MCF 10A (cell line): ENCODE measurements around the gene LAMB2. TPM values are rescaled to one million over a fixed set of nuclear protein-coding genes. Genes with fewer than 3 reads are reported as not detected.

Experiments used
- BruUV-seq: library from RNA; stranded (reverse); fragments of 400-500 nt; replicated peaks from 2 replicates; lab custom pipeline; 2021; lab: Mats Ljungman, UMichigan
- CTCF ChIA-PET: fragments of 300-600 bp; sonication (Branson Sonifier 250); formaldehyde crosslinking; extraction: SDS; loops from one replicate; lab custom pipeline; 2021; ENCODE audit warnings: antibody characterized with exemption, inconsistent platforms; lab: Yijun Ruan, JAX
- POLR2A ChIA-PET: fragments of 300-600, 350-650 bp; sonication (Branson Sonifier 250); formaldehyde crosslinking; extraction: SDS; loops from one replicate; lab custom pipeline; 2020; ENCODE audit warnings: antibody characterized with exemption, inconsistent platforms; lab: Yijun Ruan, JAX
- DNase-seq: peaks from one replicate; pipeline ENCODE4 v3.0.0-alpha.2; 2018; ENCODE audit not compliant: unreplicated experiment
- H3K27ac Mint-ChIP-seq: one replicate; pipeline ENCODE4 v1.8.0; 2022; ENCODE audit warnings: mild to moderate bottlenecking, low read depth, mixed read lengths; ENCODE audit not compliant: unreplicated experiment
- H3K27me3 Mint-ChIP-seq: one replicate; pipeline ENCODE4 v1.8.0; 2022; ENCODE audit warnings: mixed read lengths; ENCODE audit not compliant: insufficient read depth, unreplicated experiment
- H3K36me3 Mint-ChIP-seq: one replicate; pipeline ENCODE4 v1.8.0; 2022; ENCODE audit warnings: mild to moderate bottlenecking, moderate library complexity, mixed read lengths; ENCODE audit not compliant: insufficient read depth, unreplicated experiment
- H3K4me1 Mint-ChIP-seq: one replicate; pipeline ENCODE4 v1.8.0; 2022; ENCODE audit warnings: mixed read lengths; ENCODE audit not compliant: insufficient read depth, unreplicated experiment
- H3K4me3 Mint-ChIP-seq: one replicate; pipeline ENCODE4 v1.8.0; 2022; ENCODE audit warnings: mild to moderate bottlenecking, moderate library complexity, mixed read lengths; ENCODE audit not compliant: unreplicated experiment
- H3K9me3 Mint-ChIP-seq: one replicate; pipeline ENCODE4 v1.8.0; 2022; ENCODE audit warnings: mixed read lengths; ENCODE audit not compliant: unreplicated experiment
- intact Hi-C: fragments of 100-400 bp; cut with micrococcal nuclease; formaldehyde crosslinking; loops from 2 replicates; pipeline ENCODE4 v1.14.1; 2022
- total RNA-seq: library from RNA; stranded (reverse); gene quantifications from 2 replicates; pipeline ENCODE4 v1.2.3, GENCODE V29; 2022
- TF ChIP-seq, protein P1 (sequence below): fragments of 200-600 bp; IDR thresholded peaks from one replicate; pipeline ENCODE4 v1.8.0; 2022; ENCODE audit warnings: antibody characterized with exemption, mild to moderate bottlenecking; ENCODE audit not compliant: unreplicated experiment

The LAMB2 gene
- total RNA-seq, 1 experiment from 2014 or later, result 224 TPM

DNA sequence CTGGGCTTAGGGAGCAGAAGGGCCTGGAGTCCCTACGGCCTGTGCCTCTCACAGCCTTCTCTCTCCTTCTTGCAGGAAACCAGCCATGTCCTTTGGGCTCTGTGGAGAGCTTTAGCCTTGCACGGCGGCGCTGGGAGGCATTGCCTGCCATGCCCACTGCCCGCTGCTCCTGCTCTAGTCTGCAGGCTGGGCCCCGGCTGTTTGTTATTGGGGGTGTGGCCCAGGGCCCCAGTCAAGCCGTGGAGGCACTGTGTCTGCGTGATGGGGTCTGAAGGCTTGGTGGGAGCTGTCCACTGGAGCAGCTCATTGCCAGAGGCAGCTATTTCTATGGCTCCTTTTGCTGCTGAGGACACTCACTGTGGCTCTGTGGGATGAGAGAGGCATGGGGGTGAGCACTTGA lies 42.7 kb upstream of the LAMB2 start:
- Mint-ChIP-seq H3K27me3 (no peaks in the 10 kb centered on the region), H3K9me3 (no peaks in the 10 kb centered on the region), H3K4me1 (peaks cover 6% of the 10 kb centered on the region), H3K27ac (no peak overlapping the region), H3K36me3 (no peaks in the 10 kb centered on the region), H3K4me3 (no peak overlapping the region)
- BruUV-seq, result no TSS peak
- no peak for DNase-seq
- ChIA-PET CTCF (interaction anchor here (0.7 kb wide), 1 partner anchor 169 kb away, joined by 3 read pairs; the partner anchor contains the start of gene WDR6), POLR2A (interaction anchor here (1.2 kb wide), 1 partner anchor 82 kb away, joined by 3 read pairs; the partner anchor contains the start of gene QRICH1)
- TF ChIP-seq, protein P1, sequence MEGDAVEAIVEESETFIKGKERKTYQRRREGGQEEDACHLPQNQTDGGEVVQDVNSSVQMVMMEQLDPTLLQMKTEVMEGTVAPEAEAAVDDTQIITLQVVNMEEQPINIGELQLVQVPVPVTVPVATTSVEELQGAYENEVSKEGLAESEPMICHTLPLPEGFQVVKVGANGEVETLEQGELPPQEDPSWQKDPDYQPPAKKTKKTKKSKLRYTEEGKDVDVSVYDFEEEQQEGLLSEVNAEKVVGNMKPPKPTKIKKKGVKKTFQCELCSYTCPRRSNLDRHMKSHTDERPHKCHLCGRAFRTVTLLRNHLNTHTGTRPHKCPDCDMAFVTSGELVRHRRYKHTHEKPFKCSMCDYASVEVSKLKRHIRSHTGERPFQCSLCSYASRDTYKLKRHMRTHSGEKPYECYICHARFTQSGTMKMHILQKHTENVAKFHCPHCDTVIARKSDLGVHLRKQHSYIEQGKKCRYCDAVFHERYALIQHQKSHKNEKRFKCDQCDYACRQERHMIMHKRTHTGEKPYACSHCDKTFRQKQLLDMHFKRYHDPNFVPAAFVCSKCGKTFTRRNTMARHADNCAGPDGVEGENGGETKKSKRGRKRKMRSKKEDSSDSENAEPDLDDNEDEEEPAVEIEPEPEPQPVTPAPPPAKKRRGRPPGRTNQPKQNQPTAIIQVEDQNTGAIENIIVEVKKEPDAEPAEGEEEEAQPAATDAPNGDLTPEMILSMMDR, result no peak
- intact Hi-C loops, result no loop called here

DNA sequence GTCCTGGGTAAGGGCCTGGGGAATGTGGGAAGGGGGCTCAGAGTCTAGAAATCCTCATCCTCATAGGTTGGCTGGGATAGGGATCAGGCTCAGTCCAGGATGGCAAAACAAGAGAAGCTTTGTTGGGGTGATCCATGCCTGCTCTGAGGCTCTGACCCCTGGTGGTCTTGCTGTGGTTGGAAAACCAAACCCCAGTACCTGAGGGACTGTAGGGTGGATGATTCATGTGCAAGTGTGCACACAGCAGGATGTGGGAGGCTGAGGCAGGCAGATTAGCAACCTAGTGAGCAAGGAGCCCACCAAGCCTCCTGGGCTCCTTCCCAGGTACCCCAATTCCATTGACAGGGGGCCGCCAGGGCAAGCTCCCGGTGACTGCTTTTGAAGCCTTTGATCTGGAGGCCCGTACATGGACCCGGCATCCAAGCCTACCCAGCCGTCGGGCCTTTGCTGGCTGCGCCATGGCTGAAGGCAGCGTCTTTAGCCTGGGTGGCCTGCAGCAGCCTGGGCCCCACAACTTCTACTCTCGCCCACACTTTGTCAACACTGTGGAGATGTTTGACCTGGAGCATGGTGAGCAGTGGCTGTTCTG lies 41.6 kb upstream of the LAMB2 start:
- no peaks in the 10 kb centered on the region for H3K36me3 Mint-ChIP-seq
- H3K9me3 Mint-ChIP-seq, result no peaks in the 10 kb centered on the region
- CTCF ChIA-PET, result no interaction called here
- no TSS peak for BruUV-seq
- POLR2A ChIA-PET, result no interaction called here
- TF ChIP-seq, protein P1, result no peak
- H3K27ac Mint-ChIP-seq, result no peak overlapping the region
- no peak for DNase-seq
- no peak overlapping the region for H3K4me3 Mint-ChIP-seq
- no peaks in the 10 kb centered on the region for H3K27me3 Mint-ChIP-seq
- peaks cover 6% of the 10 kb centered on the region for H3K4me1 Mint-ChIP-seq
- intact Hi-C loops, result loop anchor here (5.0 kb wide), 1 partner anchor 123 kb away; no protein-coding TSS in a partner anchor

- no TSS peak for BruUV-seq
These were observed 40.9 kb upstream of the LAMB2 start for GRCh38 chr3:49173792-49174170.

GRCh38 chr3:49173116-49173791 lies 40.4 kb upstream of the LAMB2 start:
- Mint-ChIP-seq H3K4me3 (no peak overlapping the region), H3K36me3 (no peaks in the 10 kb centered on the region), H3K27ac (no peak overlapping the region), H3K4me1 (peaks cover 6% of the 10 kb centered on the region), H3K27me3 (no peaks in the 10 kb centered on the region), H3K9me3 (no peaks in the 10 kb centered on the region)
- TF ChIP-seq, protein P1, result no peak
- ChIA-PET POLR2A (no interaction called here), CTCF (interaction anchor here (0.8 kb wide), 1 partner anchor 14 kb away, joined by 4 read pairs; no protein-coding TSS in a partner anchor)
- no TSS peak for BruUV-seq
- DNase-seq, result no peak
- intact Hi-C loops, result loop anchor here (5.0 kb wide), 1 partner anchor 124 kb away; no protein-coding TSS in a partner anchor

More at GRCh38 chr3:49173792-49174170, 40.9 kb upstream of the LAMB2 start:
- no peaks in the 10 kb centered on the region for H3K36me3 Mint-ChIP-seq
- H3K4me1 Mint-ChIP-seq, result peaks cover 6% of the 10 kb centered on the region
- no peaks in the 10 kb centered on the region for H3K9me3 Mint-ChIP-seq
- ChIA-PET CTCF (no interaction called here), POLR2A (no interaction called here)
- intact Hi-C loops, result loop anchor here (5.0 kb wide), 1 partner anchor 124 kb away; no protein-coding TSS in a partner anchor
- TF ChIP-seq, protein P1, result no peak
- H3K27me3 Mint-ChIP-seq, result no peaks in the 10 kb centered on the region
- DNase-seq, result no peak
- no peak overlapping the region for H3K4me3 Mint-ChIP-seq
- no peak overlapping the region for H3K27ac Mint-ChIP-seq
